Measurements from ENCODE around the gene PSMG4. TPM values are rescaled to one million over a fixed set of nuclear protein-coding genes. Genes with fewer than 3 reads are reported as not detected.
A peak's percentile ranks its signal among the peaks of the same experiment; 100 is the strongest.

PSMG4 gene
- total RNA-seq, 1 experiment from 2014 or later = 29.3 TPM

- H2AFZ ChIP-seq (ENCODE audit: low read length) = no peak overlapping the region
- H3K36me3 Mint-ChIP-seq (ENCODE audit: insufficient read depth in 1 of 3, low read depth in 3 of 3) = peaks cover 0 to 22% (median 0%) of the 10 kb centered on the region in 3 experiments; a peak in 3 of 7 replicates
- no peak overlapping the region for H2AK5ac ChIP-seq (ENCODE audit: insufficient read length, low read length)
- H2BK15ac ChIP-seq (ENCODE audit: low read depth, low read length) = no peak overlapping the region
- H3K79me2 ChIP-seq (ENCODE audit: insufficient read depth, low read length) = no peaks in the 10 kb centered on the region
- H4K8ac ChIP-seq (replicated peaks; ENCODE audit: insufficient read length, low read depth, low read length) = no peak overlapping the region
- H3K9me3 ChIP-seq (ENCODE audit: control insufficient read depth, low read depth, low read length) = no peaks in the 10 kb centered on the region
- H3K79me1 ChIP-seq (ENCODE audit: insufficient read depth, low read depth, low read length, poor library complexity, severe bottlenecking) = no peaks in the 10 kb centered on the region
- H3K4me1 Mint-ChIP-seq = peaks cover 15 to 16% of the 10 kb centered on the region in 2 experiments; a peak in 3 of 4 replicates
- no peak overlapping the region for H3K4ac ChIP-seq (ENCODE audit: low read depth, low read length)
- no peak overlapping the region for H2BK12ac ChIP-seq (ENCODE audit: insufficient read length, low read depth, low read length)
- H3K14ac ChIP-seq (ENCODE audit: insufficient read depth, low read length) = no peak overlapping the region
- H3K56ac ChIP-seq (ENCODE audit: insufficient read length, low read depth, low read length) = no peak overlapping the region
- no peak for DNase-seq
- no peaks in the 10 kb centered on the region for H3K27me3 ChIP-seq (ENCODE audit: insufficient read depth, low read length)
- no peak overlapping the region for H3K4me2 ChIP-seq (ENCODE audit: insufficient read depth, insufficient read length, low read length)
- no peaks in the 10 kb centered on the region for H4K20me1 ChIP-seq (ENCODE audit: control insufficient read depth, insufficient read depth, insufficient read length)
- TF ChIP-seq, protein P1, sequence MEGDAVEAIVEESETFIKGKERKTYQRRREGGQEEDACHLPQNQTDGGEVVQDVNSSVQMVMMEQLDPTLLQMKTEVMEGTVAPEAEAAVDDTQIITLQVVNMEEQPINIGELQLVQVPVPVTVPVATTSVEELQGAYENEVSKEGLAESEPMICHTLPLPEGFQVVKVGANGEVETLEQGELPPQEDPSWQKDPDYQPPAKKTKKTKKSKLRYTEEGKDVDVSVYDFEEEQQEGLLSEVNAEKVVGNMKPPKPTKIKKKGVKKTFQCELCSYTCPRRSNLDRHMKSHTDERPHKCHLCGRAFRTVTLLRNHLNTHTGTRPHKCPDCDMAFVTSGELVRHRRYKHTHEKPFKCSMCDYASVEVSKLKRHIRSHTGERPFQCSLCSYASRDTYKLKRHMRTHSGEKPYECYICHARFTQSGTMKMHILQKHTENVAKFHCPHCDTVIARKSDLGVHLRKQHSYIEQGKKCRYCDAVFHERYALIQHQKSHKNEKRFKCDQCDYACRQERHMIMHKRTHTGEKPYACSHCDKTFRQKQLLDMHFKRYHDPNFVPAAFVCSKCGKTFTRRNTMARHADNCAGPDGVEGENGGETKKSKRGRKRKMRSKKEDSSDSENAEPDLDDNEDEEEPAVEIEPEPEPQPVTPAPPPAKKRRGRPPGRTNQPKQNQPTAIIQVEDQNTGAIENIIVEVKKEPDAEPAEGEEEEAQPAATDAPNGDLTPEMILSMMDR (conservative IDR thresholded peaks at IDR 0.05) = peak; percentile 59; the same call in 2 of the 3 replicates
- H4K5ac ChIP-seq (ENCODE audit: insufficient read length, low read depth, low read length) = no peak overlapping the region
- H3K9ac ChIP-seq (ENCODE audit: extremely low read depth, insufficient read length, low read length) = no peak overlapping the region
- no peaks in the 10 kb centered on the region for H3K23me2 ChIP-seq (ENCODE audit: insufficient read length, low read depth, low read length, poor library complexity, severe bottlenecking)
- H3K4me3 Mint-ChIP-seq = no peak overlapping the region; a peak in 1 of 5 replicates
- no peak overlapping the region for H2BK120ac ChIP-seq (ENCODE audit: low read depth, low read length, poor library complexity, severe bottlenecking)
- no CpG with 5 or more reads among the region's 29 CpGs for WGBS (ENCODE audit: extremely low coverage, insufficient read length, low lambda C conversion rate)
- H3K18ac ChIP-seq (ENCODE audit: insufficient read length, low read depth, low read length) = no peak overlapping the region
- no peak overlapping the region for H3T11ph ChIP-seq (ENCODE audit: low read length)
- H2BK20ac ChIP-seq (ENCODE audit: low read depth, low read length, poor library complexity, severe bottlenecking) = no peak overlapping the region
- no peak overlapping the region for H4K91ac ChIP-seq (ENCODE audit: insufficient read length, low read depth, low read length)
- H3K4me1 ChIP-seq (ENCODE audit: insufficient read depth, low read length) = no peaks in the 10 kb centered on the region
- no peaks in the 10 kb centered on the region; the same call in 1 of the 2 replicates for H3K27me3 Mint-ChIP-seq (ENCODE audit: low read depth)
- H3K23ac ChIP-seq (ENCODE audit: insufficient read length, low read depth, low read length) = no peak overlapping the region
- no peaks in the 10 kb centered on the region for H3K9me3 Mint-ChIP-seq
- H3K27ac Mint-ChIP-seq = peak overlapping the region in 2 of 3 experiments; percentile 59 to 74; a peak in 4 of 7 replicates
- H3K27ac ChIP-seq (ENCODE audit: insufficient read length, low read depth, low read length) = no peak overlapping the region
- no peak overlapping the region for H2BK5ac ChIP-seq (ENCODE audit: insufficient read length, low read length)
These were observed 36.4 kb downstream of the PSMG4 start for GRCh38 chr6:3294921-3295871.
